KMS-11 (cell line): Measurements from ENCODE around the gene RPP30.

Experiments used
- H2AFZ ChIP-seq: fragments of 200-600 bp; sonication (generic); 2 replicates; pipeline ENCODE4 v1.6.1; 2016; ENCODE audit warnings: antibody characterized with exemption, mixed run types, low read depth
- H3K27ac ChIP-seq: fragments of 200-600 bp; sonication (generic); 2 replicates; pipeline ENCODE4 v1.6.1; 2016; ENCODE audit warnings: mild to moderate bottlenecking, mixed run types
- H3K27me3 ChIP-seq: fragments of 200-600 bp; sonication (generic); 2 replicates; pipeline ENCODE4 v1.6.1; 2017; ENCODE audit warnings: mild to moderate bottlenecking, low read depth, mixed run types, moderate library complexity; ENCODE audit not compliant: insufficient read depth
- H3K36me3 ChIP-seq: fragments of 200-600 bp; sonication (generic); 2 replicates; pipeline ENCODE4 v1.6.1; 2017; ENCODE audit warnings: mild to moderate bottlenecking, mixed run types; ENCODE audit not compliant: insufficient read depth
- H3K4me1 ChIP-seq: fragments of 200-600 bp; sonication (generic); 2 replicates; pipeline ENCODE4 v1.6.1; 2016; ENCODE audit warnings: mild to moderate bottlenecking, low read depth, mixed run types; ENCODE audit not compliant: poor library complexity, severe bottlenecking
- H3K4me2 ChIP-seq: fragments of 200-600 bp; sonication (generic); 2 replicates; pipeline ENCODE4 v1.7.0; 2016; ENCODE audit warnings: mild to moderate bottlenecking, mixed run types
- H3K4me3 ChIP-seq: fragments of 200-600 bp; sonication (generic); IDR thresholded peaks from 2 replicates; pipeline ENCODE4 v1.6.1; 2017; ENCODE audit warnings: low read depth, low read length, mixed read lengths; ENCODE audit not compliant: insufficient read depth
- H3K79me2 ChIP-seq: fragments of 200-600 bp; sonication (generic); 2 replicates; pipeline ENCODE4 v1.6.1; 2016; ENCODE audit warnings: low read depth, mixed run types; ENCODE audit not compliant: insufficient read depth
- H3K9ac ChIP-seq: fragments of 200-600 bp; sonication (generic); 2 replicates; pipeline ENCODE4 v1.6.1; 2016; ENCODE audit warnings: mild to moderate bottlenecking, mixed run types
- H4K20me1 ChIP-seq: fragments of 200-600 bp; sonication (generic); 2 replicates; pipeline ENCODE4 v1.6.1; 2016; ENCODE audit warnings: mild to moderate bottlenecking, mixed run types; ENCODE audit not compliant: insufficient read depth
- CTCF ChIP-seq: fragments of 200-600 bp; sonication (generic); conservative IDR thresholded peaks from 2 replicates; pipeline ENCODE4 v1.6.1; 2017; ENCODE audit warnings: low read depth, mild to moderate bottlenecking, antibody characterized with exemption, low read length, moderate library complexity, mixed read lengths

RPP30 gene

GRCh38 chr10:90944749-90945148 is 73.0 kb downstream of the RPP30 start:
- H2AFZ ChIP-seq, result no peak overlapping the region
- no peak overlapping the region for H3K27ac ChIP-seq
- no peak overlapping the region for H3K9ac ChIP-seq
- no peaks in the 10 kb centered on the region for H3K4me1 ChIP-seq
- H4K20me1 ChIP-seq, result no peaks in the 10 kb centered on the region
- no peaks in the 10 kb centered on the region for H3K79me2 ChIP-seq
- no peak for TF ChIP-seq CTCF
- no peak overlapping the region for H3K4me2 ChIP-seq
- H3K36me3 ChIP-seq, result no peaks in the 10 kb centered on the region
- H3K27me3 ChIP-seq, result no peaks in the 10 kb centered on the region
- no peak overlapping the region for H3K4me3 ChIP-seq

- Histone ChIP-seq H3K4me2 (no peak overlapping the region), H3K27ac (no peak overlapping the region), H4K20me1 (no peaks in the 10 kb centered on the region), H3K9ac (no peak overlapping the region), H3K27me3 (no peaks in the 10 kb centered on the region), H3K4me3 (no peak overlapping the region), H3K4me1 (no peaks in the 10 kb centered on the region), H3K36me3 (no peaks in the 10 kb centered on the region), H2AFZ (no peak overlapping the region), H3K79me2 (no peaks in the 10 kb centered on the region)
- no peak for TF ChIP-seq CTCF
Measured at GRCh38 chr10:90945491-90946070, 73.8 kb downstream of the RPP30 start.

GRCh38 chr10:90947030-90947960 is 75.5 kb downstream of the RPP30 start:
- no peaks in the 10 kb centered on the region for H3K36me3 ChIP-seq
- H3K79me2 ChIP-seq, result no peaks in the 10 kb centered on the region
- H3K4me1 ChIP-seq, result no peaks in the 10 kb centered on the region
- no peak overlapping the region for H3K4me2 ChIP-seq
- no peaks in the 10 kb centered on the region for H4K20me1 ChIP-seq
- H3K9ac ChIP-seq, result no peak overlapping the region
- H3K27ac ChIP-seq, result no peak overlapping the region
- no peak overlapping the region for H3K4me3 ChIP-seq
- no peak overlapping the region for H2AFZ ChIP-seq
- H3K27me3 ChIP-seq, result no peaks in the 10 kb centered on the region
- no peak for TF ChIP-seq CTCF
